ENCODE results near the gene DDR2.

DDR2 gene

GRCh38 chr1:162616848-162617247, 15.4 kb upstream of the DDR2 start:
- DNase-seq (ENCODE audit: low read depth): no peak
- no peak overlapping the region for H3K4me3 ChIP-seq (ENCODE audit: low read depth, low read length)
- no peak for TF ChIP-seq POLR2A (IDR thresholded peaks at IDR 0.05; ENCODE audit: extremely low read depth, insufficient read length)
- no peak for TF ChIP-seq CTCF (IDR thresholded peaks at IDR 0.05; ENCODE audit: low read depth, low read length)
- no peak for TF ChIP-seq MYC (IDR thresholded peaks at IDR 0.05; ENCODE audit: low read depth, low read length)
- TF ChIP-seq MAX (IDR thresholded peaks at IDR 0.05; ENCODE audit: low read depth, low read length): no peak

- DNase-seq (ENCODE audit: low read depth): no peak
- no peak for TF ChIP-seq CTCF (IDR thresholded peaks at IDR 0.05; ENCODE audit: low read depth, low read length)
- no peak overlapping the region for H3K4me3 ChIP-seq (ENCODE audit: low read depth, low read length)
Observed at GRCh38 chr1:162617513-162617912, 14.8 kb upstream of the DDR2 start.

GRCh38 chr1:162619076-162619475, 13.2 kb upstream of the DDR2 start:
- H3K4me3 ChIP-seq (ENCODE audit: low read depth, low read length): no peak overlapping the region
- no peak for TF ChIP-seq MAX (IDR thresholded peaks at IDR 0.05; ENCODE audit: low read depth, low read length)
- no peak for TF ChIP-seq POLR2A (IDR thresholded peaks at IDR 0.05; ENCODE audit: extremely low read depth, insufficient read length)
- TF ChIP-seq CTCF (IDR thresholded peaks at IDR 0.05; ENCODE audit: low read depth, low read length): no peak
- no peak for TF ChIP-seq MYC (IDR thresholded peaks at IDR 0.05; ENCODE audit: low read depth, low read length)
- no peak for DNase-seq (ENCODE audit: low read depth)

GRCh38 chr1:162621256-162621655, 11.0 kb upstream of the DDR2 start:
- TF ChIP-seq MAX (IDR thresholded peaks at IDR 0.05; ENCODE audit: low read depth, low read length): no peak
- no peak for TF ChIP-seq CTCF (IDR thresholded peaks at IDR 0.05; ENCODE audit: low read depth, low read length)
- TF ChIP-seq POLR2A (IDR thresholded peaks at IDR 0.05; ENCODE audit: extremely low read depth, insufficient read length): no peak
- no peak for TF ChIP-seq MYC (IDR thresholded peaks at IDR 0.05; ENCODE audit: low read depth, low read length)
- no peak for DNase-seq (ENCODE audit: low read depth)
- no peak overlapping the region for H3K4me3 ChIP-seq (ENCODE audit: low read depth, low read length)

- DNase-seq (ENCODE audit: low read depth): no peak
- no peak for TF ChIP-seq MYC (IDR thresholded peaks at IDR 0.05; ENCODE audit: low read depth, low read length)
- no peak for TF ChIP-seq POLR2A (IDR thresholded peaks at IDR 0.05; ENCODE audit: extremely low read depth, insufficient read length)
- no peak for TF ChIP-seq MAX (IDR thresholded peaks at IDR 0.05; ENCODE audit: low read depth, low read length)
- no peak for TF ChIP-seq CTCF (IDR thresholded peaks at IDR 0.05; ENCODE audit: low read depth, low read length)
- no peak overlapping the region for H3K4me3 ChIP-seq (ENCODE audit: low read depth, low read length)
Observed at GRCh38 chr1:162625679-162626078, 6.6 kb upstream of the DDR2 start.

- TF ChIP-seq MAX (IDR thresholded peaks at IDR 0.05; ENCODE audit: low read depth, low read length): no peak
- TF ChIP-seq POLR2A (IDR thresholded peaks at IDR 0.05; ENCODE audit: extremely low read depth, insufficient read length): no peak
- no peak for TF ChIP-seq CTCF (IDR thresholded peaks at IDR 0.05; ENCODE audit: low read depth, low read length)
- TF ChIP-seq MYC (IDR thresholded peaks at IDR 0.05; ENCODE audit: low read depth, low read length): no peak
- DNase-seq (ENCODE audit: low read depth): no peak
- H3K4me3 ChIP-seq (ENCODE audit: low read depth, low read length): no peak overlapping the region
Observed at GRCh38 chr1:162626094-162626493, 6.2 kb upstream of the DDR2 start.
